Measurements from ENCODE around the gene ZNF593OS. TPM values are rescaled to one million over a fixed set of nuclear protein-coding genes. Genes with fewer than 3 reads are reported as not detected.
A peak's percentile ranks its signal among the peaks of the same experiment; 100 is the strongest.

Gene ZNF593OS
- total and polyA plus RNA-seq, 10 of the 15 experiments (the other 5 are each of a cell fraction or from before 2014, with no cell fraction given) = 0.16 to 1.7 (median 0.59) TPM; not detected in 6

DNA sequence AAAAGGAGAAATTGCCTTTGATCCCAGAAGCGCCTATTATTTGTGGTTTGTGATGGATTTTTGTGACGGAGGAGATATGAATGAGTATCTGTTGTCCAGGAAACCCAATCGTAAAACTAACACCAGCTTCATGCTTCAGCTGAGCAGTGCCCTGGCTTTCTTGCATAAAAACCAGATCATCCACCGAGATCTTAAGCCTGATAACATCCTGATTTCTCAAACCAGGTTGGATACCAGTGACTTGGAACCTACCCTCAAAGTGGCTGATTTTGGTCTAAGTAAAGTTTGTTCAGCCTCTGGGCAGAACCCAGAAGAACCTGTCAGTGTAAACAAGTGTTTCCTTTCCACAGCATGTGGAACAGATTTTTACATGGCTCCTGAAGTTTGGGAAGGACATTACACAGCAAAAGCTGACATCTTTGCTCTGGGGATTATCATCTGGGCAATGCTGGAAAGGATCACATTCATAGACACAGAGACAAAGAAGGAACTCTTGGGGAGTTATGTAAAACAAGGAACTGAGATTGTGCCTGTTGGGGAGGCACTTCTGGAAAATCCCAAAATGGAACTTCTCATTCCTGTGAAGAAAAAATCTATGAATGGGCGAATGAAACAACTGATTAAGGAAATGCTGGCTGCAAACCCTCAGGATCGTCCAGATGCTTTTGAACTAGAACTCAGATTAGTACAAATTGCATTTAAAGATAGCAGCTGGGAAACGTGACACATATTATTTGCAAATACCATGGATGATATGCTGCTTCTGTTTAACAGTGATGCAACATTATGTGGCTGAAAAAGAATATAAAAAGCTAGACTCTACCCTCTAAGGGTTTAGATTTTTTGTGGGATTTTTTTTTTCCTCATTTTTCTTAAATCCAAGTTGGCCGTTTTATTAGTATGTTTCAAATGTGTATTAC is 49.5 kb downstream of the ZNF593OS start:
- no peak overlapping the region for H3K27ac ChIP-seq (ENCODE audit: control insufficient read depth, insufficient read depth)
- ChIA-PET POLR2A (no interaction called here), CTCF (interaction anchor here (0.7 to 8.3 kb wide), 11 partner anchors 15 to 295 kb away, joined by 3 to 92 read pairs (median 3); no protein-coding TSS in a partner anchor), SMC1A (ENCODE audit: uncharacterized antibody, unreplicated experiment) (interaction anchor here (0.8 to 2.5 kb wide), 6 partner anchors 10 to 114 kb away, joined by 3 to 5 read pairs (median 4); partner anchors contain the start of genes CEP85 and PDIK1L), RAD21 (ENCODE audit: unreplicated experiment) (interaction anchor here (0.5 to 2.2 kb wide), 5 partner anchors 11 to 24 kb away, joined by 3 to 13 read pairs (median 5); partner anchors contain the start of gene PDIK1L)
- no peaks in the 10 kb centered on the region for H3K27me3 ChIP-seq (replicated peaks in 1 of 2; ENCODE audit: control insufficient read depth in 2 of 2, insufficient read depth in 2 of 2, low read length in 1 of 2)
- no peak overlapping the region for H3K4me2 ChIP-seq (ENCODE audit: control insufficient read depth, insufficient read depth)
- intact Hi-C loops (cut with micrococcal nuclease; ENCODE audit: unreplicated experiment) = no loop called here
- ATAC-seq = no peak
- TF ChIP-seq SPI1 (IDR thresholded peaks at IDR 0.05; ENCODE audit: borderline replicate concordance, insufficient read depth, low read depth, low read length) = peak; percentile 8; the same call in 1 of the 2 replicates
- TF ChIP-seq, protein P1, sequence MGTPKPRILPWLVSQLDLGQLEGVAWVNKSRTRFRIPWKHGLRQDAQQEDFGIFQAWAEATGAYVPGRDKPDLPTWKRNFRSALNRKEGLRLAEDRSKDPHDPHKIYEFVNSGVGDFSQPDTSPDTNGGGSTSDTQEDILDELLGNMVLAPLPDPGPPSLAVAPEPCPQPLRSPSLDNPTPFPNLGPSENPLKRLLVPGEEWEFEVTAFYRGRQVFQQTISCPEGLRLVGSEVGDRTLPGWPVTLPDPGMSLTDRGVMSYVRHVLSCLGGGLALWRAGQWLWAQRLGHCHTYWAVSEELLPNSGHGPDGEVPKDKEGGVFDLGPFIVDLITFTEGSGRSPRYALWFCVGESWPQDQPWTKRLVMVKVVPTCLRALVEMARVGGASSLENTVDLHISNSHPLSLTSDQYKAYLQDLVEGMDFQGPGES (IDR thresholded peaks at IDR 0.05) = no peak
- no peak for FAIRE-seq
- H2AFZ ChIP-seq (ENCODE audit: control insufficient read depth, low read depth, low read length) = no peak overlapping the region
- WGBS (ENCODE audit: insufficient coverage, insufficient replicate concordance, low lambda C conversion rate, missing lambda C conversion rate) = 75% methylated on average over 8 of the region's 8 CpGs
- in situ Hi-C loops (cut with MboI) = no loop called here
- H3K36me3 ChIP-seq (ENCODE audit: control insufficient read depth in 2 of 2, insufficient read depth in 2 of 2, low read length in 1 of 2) = peaks cover 0 to 6% of the 10 kb centered on the region in 2 experiments; a peak in 1 of 4 replicates
- peaks cover 4% of the 10 kb centered on the region for H3K4me1 ChIP-seq (ENCODE audit: control insufficient read depth, insufficient read depth, low read length)
- H3K9ac ChIP-seq (ENCODE audit: control insufficient read depth, insufficient read depth, low read length) = no peak overlapping the region
- no peaks in the 10 kb centered on the region for H3K9me3 ChIP-seq (replicated peaks; ENCODE audit: control insufficient read depth, insufficient read depth, low read length)
- no peak overlapping the region for H3K4me3 ChIP-seq
- no peaks in the 10 kb centered on the region; the same call in 1 of the 2 replicates for H3K79me2 ChIP-seq (ENCODE audit: control insufficient read depth, insufficient read depth, low read length)
- no peaks in the 10 kb centered on the region for H4K20me1 ChIP-seq (ENCODE audit: control insufficient read depth, insufficient read depth)
- DNase-seq (ENCODE audit: low read depth, low spot score) = no peak
- no TSS peak for BruUV-seq (replicated peaks)

All from GM12878 (cell line).